ENCODE results near the gene DPP8. TPM values are rescaled to one million over a fixed set of nuclear protein-coding genes. Genes with fewer than 3 reads are reported as not detected.

Gene DPP8
- total RNA-seq, 1 donor from 2014 or later, result 30.8 TPM

GRCh38 chr15:65521350-65521749 is 3.9 kb upstream of the DPP8 start:
- H3K4me3 ChIP-seq (ENCODE audit: low read depth, low read length), result no peak overlapping the region
- no peaks in the 10 kb centered on the region for H3K36me3 ChIP-seq (ENCODE audit: control insufficient read depth, insufficient read depth, low read length)
- TF ChIP-seq CTCF (IDR thresholded peaks at IDR 0.05; ENCODE audit: insufficient read depth, low read length, poor library complexity, severe bottlenecking), result no peak
- no peaks in the 10 kb centered on the region for H3K27me3 ChIP-seq (ENCODE audit: control insufficient read depth, insufficient read depth, low read length)
- DNase-seq (ENCODE audit: low read depth), result no peak

- Histone ChIP-seq H3K27me3 (ENCODE audit: control insufficient read depth, insufficient read depth, low read length) (no peaks in the 10 kb centered on the region), H3K36me3 (ENCODE audit: control insufficient read depth, insufficient read depth, low read length) (no peaks in the 10 kb centered on the region), H3K4me3 (ENCODE audit: low read depth, low read length) (no peak overlapping the region)
- no peak for TF ChIP-seq CTCF (IDR thresholded peaks at IDR 0.05; ENCODE audit: insufficient read depth, low read length, poor library complexity, severe bottlenecking)
- no peak for DNase-seq (ENCODE audit: low read depth)
Observed at GRCh38 chr15:65518633-65519285, 1.3 kb upstream of the DPP8 start.

GRCh38 chr15:65517866-65518207 is 348 bp upstream of the DPP8 start:
- no peak for DNase-seq (ENCODE audit: low read depth)
- H3K4me3 ChIP-seq (ENCODE audit: low read depth, low read length), result peak overlapping the region; percentile 98
- no peak for TF ChIP-seq CTCF (IDR thresholded peaks at IDR 0.05; ENCODE audit: insufficient read depth, low read length, poor library complexity, severe bottlenecking)

GRCh38 chr15:65512807-65513416 is 4.6 kb downstream of the DPP8 start:
- Histone ChIP-seq H3K4me3 (ENCODE audit: low read depth, low read length) (no peak overlapping the region), H3K36me3 (ENCODE audit: control insufficient read depth, insufficient read depth, low read length) (no peaks in the 10 kb centered on the region), H3K27me3 (ENCODE audit: control insufficient read depth, insufficient read depth, low read length) (no peaks in the 10 kb centered on the region)
- TF ChIP-seq CTCF (IDR thresholded peaks at IDR 0.05; ENCODE audit: insufficient read depth, low read length, poor library complexity, severe bottlenecking), result no peak
- DNase-seq (ENCODE audit: low read depth), result no peak

More at GRCh38 chr15:65517866-65518207, 348 bp upstream of the DPP8 start:
- Histone ChIP-seq H3K36me3 (ENCODE audit: control insufficient read depth, insufficient read depth, low read length) (no peaks in the 10 kb centered on the region), H3K27me3 (ENCODE audit: control insufficient read depth, insufficient read depth, low read length) (no peaks in the 10 kb centered on the region)

- TF ChIP-seq CTCF (IDR thresholded peaks at IDR 0.05; ENCODE audit: insufficient read depth, low read length, poor library complexity, severe bottlenecking), result no peak
- Histone ChIP-seq H3K4me3 (ENCODE audit: low read depth, low read length) (no peak overlapping the region), H3K36me3 (ENCODE audit: control insufficient read depth, insufficient read depth, low read length) (no peaks in the 10 kb centered on the region), H3K27me3 (ENCODE audit: control insufficient read depth, insufficient read depth, low read length) (no peaks in the 10 kb centered on the region)
- DNase-seq (ENCODE audit: low read depth), result no peak
Observed at GRCh38 chr15:65512189-65512588, 5.3 kb downstream of the DPP8 start.

- no peaks in the 10 kb centered on the region for H3K27me3 ChIP-seq (ENCODE audit: control insufficient read depth, insufficient read depth, low read length)
- TF ChIP-seq CTCF (IDR thresholded peaks at IDR 0.05; ENCODE audit: insufficient read depth, low read length, poor library complexity, severe bottlenecking), result no peak
- no peak for DNase-seq (ENCODE audit: low read depth)
- H3K36me3 ChIP-seq (ENCODE audit: control insufficient read depth, insufficient read depth, low read length), result no peaks in the 10 kb centered on the region
- no peak overlapping the region for H3K4me3 ChIP-seq (ENCODE audit: low read depth, low read length)
Observed at GRCh38 chr15:65509321-65509720, 8.2 kb downstream of the DPP8 start.

Measured in kidney epithelial cell (primary cell).